Limb (tissue), 2 donors: ENCODE measurements around the gene TCF21.
"Not testable (repeated sequence)": the region's sequence is repeated elsewhere in the genome, so short reads cannot be mapped to it uniquely, and the experiment has no call there.

Experiments
- DNase-seq, 2 donors: peaks; one replicate each; pipeline ENCODE4 v3.0.0-alpha.2; 2016; ENCODE audit errors: extremely low spot score in 2 of 2

TCF21 gene

DNA sequence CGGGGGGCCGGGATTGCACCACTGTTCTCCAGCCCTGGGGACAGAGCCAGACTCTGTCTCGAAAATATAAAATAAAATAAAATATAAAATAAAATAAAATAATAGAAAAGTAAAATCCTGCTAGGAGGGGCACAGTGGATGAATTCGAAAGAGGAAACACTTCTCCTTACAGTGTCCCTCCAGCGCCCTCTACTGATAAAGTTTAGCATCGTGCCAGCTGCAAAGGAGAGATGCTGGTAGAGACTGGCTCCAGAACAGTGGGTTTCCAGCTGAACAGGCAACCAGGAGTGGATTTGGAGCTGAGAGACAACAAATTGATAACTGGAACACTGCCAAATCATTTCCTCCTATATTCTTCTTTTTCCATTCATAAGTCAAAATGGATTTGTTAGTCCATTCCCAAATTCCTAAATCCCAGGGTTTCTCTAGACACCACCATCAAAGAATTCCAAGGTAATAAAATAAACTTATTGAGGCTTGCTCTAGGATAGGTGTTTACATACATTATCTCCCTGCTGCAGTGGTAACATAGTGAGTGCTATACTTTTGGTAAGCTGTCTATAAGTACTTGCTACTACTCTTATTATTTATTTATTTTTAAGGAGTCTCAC lies 32.4 kb downstream of the TCF21 start:
- DNase-seq, result peak; percentile 76 to 77

DNA sequence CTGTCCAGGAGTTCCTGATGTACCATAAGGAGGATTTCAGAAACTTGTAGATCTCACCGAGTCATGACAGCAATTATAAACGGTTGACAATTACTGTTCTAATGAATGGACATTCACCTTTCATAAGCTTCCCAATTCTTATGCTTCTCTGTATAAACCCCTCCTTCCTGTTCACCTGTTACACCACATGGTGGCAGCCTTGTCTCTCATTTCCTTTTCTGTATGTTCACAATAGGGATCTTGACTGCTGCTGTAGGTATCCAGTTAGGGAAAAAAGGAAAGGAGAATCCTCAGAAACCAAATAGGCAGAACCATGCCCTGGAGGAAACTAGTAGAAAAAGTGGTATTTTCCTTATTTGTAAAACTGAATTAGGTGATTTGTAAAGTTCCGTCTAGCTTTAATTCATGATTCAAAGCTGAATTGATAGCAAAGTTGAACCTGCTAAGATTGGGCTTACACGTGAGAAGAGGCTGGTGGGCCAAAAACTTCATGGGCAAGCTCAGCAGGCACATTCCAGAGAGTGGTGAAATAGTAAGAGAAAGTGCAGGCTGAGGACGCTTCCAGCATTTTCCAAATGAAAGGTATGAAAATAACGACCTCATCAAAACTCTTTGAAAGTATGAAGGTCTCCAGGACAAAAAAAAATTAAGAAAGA lies 35.2 kb downstream of the TCF21 start:
- DNase-seq, result peak; percentile 75 to 85

DNA sequence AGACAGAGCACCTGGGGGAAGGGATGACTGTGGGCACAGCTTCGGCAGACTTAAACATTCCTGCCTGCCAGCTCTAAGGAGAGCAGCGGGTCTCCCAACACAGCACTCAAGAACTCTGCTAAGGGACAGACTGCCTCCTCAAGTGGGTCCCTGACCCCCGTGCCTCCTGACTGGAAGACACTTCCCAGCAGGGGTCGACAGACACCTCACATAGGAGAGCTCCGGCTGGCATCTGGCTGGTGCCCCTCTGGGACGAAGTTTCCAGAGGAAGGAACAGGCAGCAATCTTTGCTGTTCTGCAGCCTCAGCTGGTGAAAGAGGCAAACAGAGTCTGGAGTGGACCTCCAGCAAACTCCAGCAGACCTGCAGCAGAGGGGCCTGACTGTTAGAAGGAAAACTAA lies 42.3 kb downstream of the TCF21 start:
- DNase-seq, result not testable (repeated sequence)

DNA sequence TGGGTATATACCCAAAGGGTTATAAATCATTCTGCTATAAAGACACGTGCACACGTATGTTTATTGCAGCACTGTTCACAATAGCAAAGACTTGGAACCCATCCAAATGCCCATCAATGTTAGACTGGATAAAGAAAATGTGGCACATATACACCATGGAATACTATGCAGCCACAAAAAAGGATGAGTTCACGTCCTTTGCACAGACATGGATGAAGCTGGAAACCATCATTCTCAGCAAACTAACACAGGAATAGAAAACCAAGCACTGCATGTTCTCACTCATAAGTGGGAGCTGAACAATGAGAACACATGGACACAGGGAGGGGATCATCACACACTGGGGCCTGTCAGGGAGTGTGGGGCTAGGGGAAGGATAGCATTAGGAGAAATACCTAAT lies 47.4 kb downstream of the TCF21 start:
- not testable (repeated sequence) for DNase-seq

GRCh38 chr6:133937909-133938308 lies 49.0 kb downstream of the TCF21 start:
- no peak for DNase-seq

- DNase-seq, result no peak
Observed at GRCh38 chr6:133938533-133938932, 49.6 kb downstream of the TCF21 start.

- DNase-seq, result no peak
Observed at GRCh38 chr6:133939778-133940667, 51.1 kb downstream of the TCF21 start.
